Renal cortex interstitium (tissue), 15 donors: Measurements from ENCODE around the gene CAMK1. TPM values are rescaled to one million over a fixed set of nuclear protein-coding genes. Genes with fewer than 3 reads are reported as not detected.

ENCODE experiments used
- DNase-seq, 11 donors: peaks; one replicate each; pipeline ENCODE4 v3.0.0-alpha.2; 2013; ENCODE audit warnings: low read depth in 9 of 11, low spot score in 4 of 11; ENCODE audit errors: extremely low read depth in 1 of 11
- long read RNA-seq, 16 experiments: transcript quantifications; one replicate each; lab custom pipeline, GENCODE V29; 2026
- polyA plus RNA-seq, 3 donors: library from polyadenylated mRNA; unstranded; fragments of 120-200 nt; gene quantifications; one replicate each; pipeline ENCODE4 v1.2.1, GENCODE V29; 2013; ENCODE audit not compliant: insufficient read length in 3 of 3

The CAMK1 gene
- polyA plus RNA-seq = 10 to 100 TPM; 16.0 to 22.6 (median 18.7) TPM
- long read RNA-seq, donor 1, partial matches to known transcripts = 0 of 3 reads
- long read RNA-seq, donor 1, other reads (novel, unspliced or antisense) = 0 of 3 reads
- long read RNA-seq, donor 2, partial matches to known transcripts = 0 of 5 reads
- long read RNA-seq, donor 2, other reads (novel, unspliced or antisense) = 0 of 5 reads
- long read RNA-seq, donor 3, transcript CAMK1-201 (12 exons, 1,488 nt) = major isoform, 5 of 34 reads
- long read RNA-seq, donor 3, partial matches to known transcripts = 27 of 34 reads
- long read RNA-seq, donor 3, other reads (novel, unspliced or antisense) = 0 of 34 reads
- long read RNA-seq, donor 4, partial matches to known transcripts = 8 of 11 reads
- long read RNA-seq, donor 4, other reads (novel, unspliced or antisense) = 0 of 11 reads
- long read RNA-seq, donor 5 = 0 reads
- long read RNA-seq, donor 6, transcript CAMK1-201 (12 exons, 1,488 nt) = major isoform, 5 of 6 reads
- long read RNA-seq, donor 6, partial matches to known transcripts = 0 of 6 reads
- long read RNA-seq, donor 6, other reads (novel, unspliced or antisense) = 0 of 6 reads
- long read RNA-seq, donor 7, partial matches to known transcripts = 45 of 46 reads
- long read RNA-seq, donor 7, other reads (novel, unspliced or antisense) = 0 of 46 reads
- long read RNA-seq, donor 8, transcript CAMK1-201 (12 exons, 1,488 nt) = major isoform, 8 of 10 reads
- long read RNA-seq, donor 8, partial matches to known transcripts = 0 of 10 reads
- long read RNA-seq, donor 8, other reads (novel, unspliced or antisense) = 0 of 10 reads
- long read RNA-seq, donor 9, partial matches to known transcripts = 5 of 12 reads
- long read RNA-seq, donor 9, other reads (novel, unspliced or antisense) = 5 of 12 reads
- long read RNA-seq, donor 10, partial matches to known transcripts = 0 of 1 reads
- long read RNA-seq, donor 10, other reads (novel, unspliced or antisense) = 0 of 1 reads
- long read RNA-seq, donor 11, transcript CAMK1-201 (12 exons, 1,488 nt) = major isoform, 7 of 7 reads
- long read RNA-seq, donor 11, partial matches to known transcripts = 0 of 7 reads
- long read RNA-seq, donor 11, other reads (novel, unspliced or antisense) = 0 of 7 reads
- long read RNA-seq, donor 12, partial matches to known transcripts = 0 of 5 reads
- long read RNA-seq, donor 12, other reads (novel, unspliced or antisense) = 0 of 5 reads
- long read RNA-seq, donor 13, partial matches to known transcripts = 0 of 4 reads
- long read RNA-seq, donor 13, other reads (novel, unspliced or antisense) = 0 of 4 reads
- long read RNA-seq, donor 14, transcript CAMK1-201 (12 exons, 1,488 nt) = major isoform, 6 of 23 reads
- long read RNA-seq, donor 14, partial matches to known transcripts = 7 of 23 reads
- long read RNA-seq, donor 14, other reads (novel, unspliced or antisense) = 9 of 23 reads
- long read RNA-seq, donor 15, transcript CAMK1-201 (12 exons, 1,488 nt) = major isoform, 6 of 7 reads
- long read RNA-seq, donor 15, partial matches to known transcripts = 0 of 7 reads
- long read RNA-seq, donor 15, other reads (novel, unspliced or antisense) = 0 of 7 reads
- long read RNA-seq, donor 16, transcript CAMK1-201 (12 exons, 1,488 nt) = major isoform, 16 of 19 reads
- long read RNA-seq, donor 16, partial matches to known transcripts = 0 of 19 reads
- long read RNA-seq, donor 16, other reads (novel, unspliced or antisense) = 0 of 19 reads

GRCh38 chr3:9769426-9770275 lies at the start of gene CAMK1:
TSS of gene CAMK1 (minus strand) at chr3:9769947. CDS start at chr3:9767749, 2,198 bp downstream.
- DNase-seq = peak in 8 of 11 donors; percentile 60 to 70 (median 65)

- DNase-seq = no peak
Observed at GRCh38 chr3:9818666-9819335, 49.1 kb upstream of the CAMK1 start.

GRCh38 chr3:9817436-9817835 lies 47.7 kb upstream of the CAMK1 start:
- no peak for DNase-seq

GRCh38 chr3:9815986-9816385 lies 46.2 kb upstream of the CAMK1 start:
- DNase-seq = no peak

GRCh38 chr3:9812870-9813483 lies 43.2 kb upstream of the CAMK1 start:
- no peak for DNase-seq

- no peak for DNase-seq
Observed at GRCh38 chr3:9810846-9811245, 41.1 kb upstream of the CAMK1 start.

GRCh38 chr3:9810433-9810770 lies 40.7 kb upstream of the CAMK1 start:
- DNase-seq = peak in 1 of 11 donors; percentile 16

- peak in 9 of 11 donors; percentile 47 to 76 (median 58) for DNase-seq
Observed at GRCh38 chr3:9809615-9810432, 40.1 kb upstream of the CAMK1 start, which contains the start of gene TTLL3. TSS of gene TTLL3 (plus strand) at chr3:9810262. CDS start at chr3:9810662, 400 bp downstream.

- no peak for DNase-seq
Observed at GRCh38 chr3:9809239-9809614, 39.5 kb upstream of the CAMK1 start.

GRCh38 chr3:9808345-9809037 lies 38.7 kb upstream of the CAMK1 start:
- DNase-seq = no peak

- no peak for DNase-seq
Observed at GRCh38 chr3:9807981-9808344, 38.2 kb upstream of the CAMK1 start.

GRCh38 chr3:9806688-9807589 lies 37.2 kb upstream of the CAMK1 start:
- no peak for DNase-seq

GRCh38 chr3:9806137-9806536 lies 36.4 kb upstream of the CAMK1 start:
- DNase-seq = no peak

- DNase-seq = no peak
Observed at GRCh38 chr3:9804996-9805395, 35.2 kb upstream of the CAMK1 start.
